ENCODE measurements around the gene CCDC167.

CCDC167 gene

GRCh38 chr6:37507690-37508421 is 8.2 kb upstream of the CCDC167 start:
- TF ChIP-seq, protein P1, sequence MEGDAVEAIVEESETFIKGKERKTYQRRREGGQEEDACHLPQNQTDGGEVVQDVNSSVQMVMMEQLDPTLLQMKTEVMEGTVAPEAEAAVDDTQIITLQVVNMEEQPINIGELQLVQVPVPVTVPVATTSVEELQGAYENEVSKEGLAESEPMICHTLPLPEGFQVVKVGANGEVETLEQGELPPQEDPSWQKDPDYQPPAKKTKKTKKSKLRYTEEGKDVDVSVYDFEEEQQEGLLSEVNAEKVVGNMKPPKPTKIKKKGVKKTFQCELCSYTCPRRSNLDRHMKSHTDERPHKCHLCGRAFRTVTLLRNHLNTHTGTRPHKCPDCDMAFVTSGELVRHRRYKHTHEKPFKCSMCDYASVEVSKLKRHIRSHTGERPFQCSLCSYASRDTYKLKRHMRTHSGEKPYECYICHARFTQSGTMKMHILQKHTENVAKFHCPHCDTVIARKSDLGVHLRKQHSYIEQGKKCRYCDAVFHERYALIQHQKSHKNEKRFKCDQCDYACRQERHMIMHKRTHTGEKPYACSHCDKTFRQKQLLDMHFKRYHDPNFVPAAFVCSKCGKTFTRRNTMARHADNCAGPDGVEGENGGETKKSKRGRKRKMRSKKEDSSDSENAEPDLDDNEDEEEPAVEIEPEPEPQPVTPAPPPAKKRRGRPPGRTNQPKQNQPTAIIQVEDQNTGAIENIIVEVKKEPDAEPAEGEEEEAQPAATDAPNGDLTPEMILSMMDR (IDR thresholded peaks at IDR 0.05; ENCODE audit: insufficient read depth, low read length, poor library complexity, severe bottlenecking): no peak
- DNase-seq (ENCODE audit: extremely low read depth, insufficient read length): no peak
- Histone ChIP-seq H3K27me3 (replicated peaks; ENCODE audit: control insufficient read depth, insufficient read depth, low read length) (no peaks in the 10 kb centered on the region), H3K36me3 (ENCODE audit: control insufficient read depth, insufficient read depth, low read length) (no peaks in the 10 kb centered on the region), H3K4me3 (replicated peaks; ENCODE audit: low read depth, low read length) (no peak overlapping the region)

DNA sequence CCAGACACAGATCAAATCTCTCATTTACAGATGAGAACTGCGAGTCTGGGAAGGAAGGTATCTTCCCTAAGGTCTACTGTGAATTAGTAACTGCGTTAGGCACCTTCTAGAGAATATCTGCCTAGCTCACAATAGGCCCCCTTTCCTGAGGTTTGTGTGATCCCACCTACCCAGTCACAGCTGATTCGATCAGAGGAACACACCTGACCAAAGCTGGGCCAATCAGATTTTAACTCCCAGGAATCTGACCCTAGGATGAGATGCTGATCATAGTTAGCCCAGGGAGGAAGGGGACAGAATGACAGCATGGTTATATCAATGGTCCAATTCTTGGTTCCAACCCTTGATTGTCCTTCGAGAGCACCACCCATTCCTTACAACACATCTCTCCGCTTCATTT is 7.4 kb upstream of the CCDC167 start:
- Histone ChIP-seq H3K4me3 (replicated peaks; ENCODE audit: low read depth, low read length) (no peak overlapping the region), H3K27me3 (replicated peaks; ENCODE audit: control insufficient read depth, insufficient read depth, low read length) (no peaks in the 10 kb centered on the region), H3K36me3 (ENCODE audit: control insufficient read depth, insufficient read depth, low read length) (no peaks in the 10 kb centered on the region)
- TF ChIP-seq, protein P1 (IDR thresholded peaks at IDR 0.05; ENCODE audit: insufficient read depth, low read length, poor library complexity, severe bottlenecking): no peak
- no peak for DNase-seq (ENCODE audit: extremely low read depth, insufficient read length)

- Histone ChIP-seq H3K36me3 (ENCODE audit: control insufficient read depth, insufficient read depth, low read length) (no peaks in the 10 kb centered on the region), H3K27me3 (replicated peaks; ENCODE audit: control insufficient read depth, insufficient read depth, low read length) (no peaks in the 10 kb centered on the region), H3K4me3 (replicated peaks; ENCODE audit: low read depth, low read length) (no peak overlapping the region)
- TF ChIP-seq, protein P1 (IDR thresholded peaks at IDR 0.05; ENCODE audit: insufficient read depth, low read length, poor library complexity, severe bottlenecking): no peak
- no peak for DNase-seq (ENCODE audit: extremely low read depth, insufficient read length)
Observed at GRCh38 chr6:37506479-37506878, 6.8 kb upstream of the CCDC167 start.

GRCh38 chr6:37504024-37504423 is 4.3 kb upstream of the CCDC167 start:
- no peak for DNase-seq (ENCODE audit: extremely low read depth, insufficient read length)
- Histone ChIP-seq H3K27me3 (replicated peaks; ENCODE audit: control insufficient read depth, insufficient read depth, low read length) (no peaks in the 10 kb centered on the region), H3K36me3 (ENCODE audit: control insufficient read depth, insufficient read depth, low read length) (no peaks in the 10 kb centered on the region), H3K4me3 (replicated peaks; ENCODE audit: low read depth, low read length) (no peak overlapping the region)
- TF ChIP-seq, protein P1 (IDR thresholded peaks at IDR 0.05; ENCODE audit: insufficient read depth, low read length, poor library complexity, severe bottlenecking): no peak

- DNase-seq (ENCODE audit: extremely low read depth, insufficient read length): no peak
- no peaks in the 10 kb centered on the region for H3K27me3 ChIP-seq (replicated peaks; ENCODE audit: control insufficient read depth, insufficient read depth, low read length)
- no peak overlapping the region for H3K4me3 ChIP-seq (replicated peaks; ENCODE audit: low read depth, low read length)
- H3K36me3 ChIP-seq (ENCODE audit: control insufficient read depth, insufficient read depth, low read length): no peaks in the 10 kb centered on the region
- TF ChIP-seq, protein P1 (IDR thresholded peaks at IDR 0.05; ENCODE audit: insufficient read depth, low read length, poor library complexity, severe bottlenecking): no peak
Observed at GRCh38 chr6:37503309-37503965, 3.7 kb upstream of the CCDC167 start.
